Suprapubic skin (tissue), 3 donors: Measurements from ENCODE around the gene AGR2.

Experiments used
- CTCF ChIP-seq, 2 donors: fragments of 200-600 bp in 1 of 2; fragments of 450-650 bp in 1 of 2; sonication (generic) in 1 of 2; IDR thresholded peaks; one replicate each; pipeline ENCODE4 v1.5.1; 2016 to 2019; ENCODE audit warnings: antibody characterized with exemption in 2 of 2, mild to moderate bottlenecking in 1 of 2, moderate library complexity in 1 of 2
- POLR2A ChIP-seq, 2 donors: fragments of 450-650 bp; IDR thresholded peaks; one replicate each; pipeline ENCODE4 v1.6.1; 2017; ENCODE audit warnings: antibody characterized with exemption in 2 of 2, mild to moderate bottlenecking in 2 of 2, moderate library complexity in 2 of 2

GRCh38 chr7:16803125-16803524 lies 1.7 kb downstream of the AGR2 start:
- TF ChIP-seq CTCF (IDR thresholded peaks at IDR 0.05) (no peak), POLR2A (IDR thresholded peaks at IDR 0.05) (no peak)
